MM.1S (cell line): ENCODE results near the gene ZNF286A.
"Not testable (repeated sequence)": the region's sequence is repeated elsewhere in the genome, so short reads cannot be mapped to it uniquely, and the experiment has no call there.

Source experiments
- DNase-seq: peaks from one replicate; pipeline ENCODE4 v3.0.0-alpha.2; 2015
- H2AFZ ChIP-seq: fragments of 300-600 bp; sonication (generic); 2 replicates; pipeline ENCODE4 v1.6.0; 2016; ENCODE audit warnings: antibody characterized with exemption, low read length
- H3F3A ChIP-seq: fragments of 300-600 bp; sonication (generic); 2 replicates; pipeline ENCODE4 v1.6.1; 2016; ENCODE audit warnings: mild to moderate bottlenecking, antibody characterized with exemption, low read length, moderate library complexity, mixed read lengths; ENCODE audit not compliant: insufficient read depth
- H3K27ac ChIP-seq: fragments of 300-600 bp; sonication (generic); 2 replicates; pipeline ENCODE4 v1.5.1; 2016; ENCODE audit warnings: mild to moderate bottlenecking, low read length
- H3K27me3 ChIP-seq: fragments of 300-600 bp; sonication (generic); replicated peaks from 2 replicates; pipeline ENCODE4 v1.6.0; 2016; ENCODE audit warnings: low read length; ENCODE audit not compliant: insufficient read depth
- H3K36me3 ChIP-seq: fragments of 300-600 bp; sonication (generic); replicated peaks from 2 replicates; pipeline ENCODE4 v1.6.1; 2016; ENCODE audit warnings: mild to moderate bottlenecking, low read length, mixed read lengths; ENCODE audit not compliant: insufficient read depth
- H3K4me1 ChIP-seq: fragments of 300-600 bp; sonication (generic); 2 replicates; pipeline ENCODE4 v1.6.1; 2016; ENCODE audit warnings: low read length, mixed read lengths
- H3K4me2 ChIP-seq: fragments of 300-600 bp; sonication (generic); 2 replicates; pipeline ENCODE4 v1.6.0; 2016; ENCODE audit warnings: low read depth, low read length
- H3K4me3 ChIP-seq: fragments of 300-600 bp; sonication (generic); 2 replicates; pipeline ENCODE4 v1.5.1; 2016; ENCODE audit warnings: low read length, mixed read lengths
- H3K79me2 ChIP-seq: fragments of 300-600 bp; sonication (generic); 2 replicates; pipeline ENCODE4 v1.6.1; 2016; ENCODE audit warnings: mixed run types, low read length, mixed read lengths
- H3K9ac ChIP-seq: fragments of 300-600 bp; sonication (generic); 2 replicates; pipeline ENCODE4 v1.6.1; 2016; ENCODE audit warnings: low read length, mixed read lengths
- H3K9me2 ChIP-seq: fragments of 300-600 bp; sonication (generic); replicated peaks from 2 replicates; pipeline ENCODE4 v1.6.1; 2016; ENCODE audit warnings: mild to moderate bottlenecking, low read length, mixed read lengths; ENCODE audit not compliant: insufficient read depth
- H3K9me3 ChIP-seq: fragments of 300-600 bp; sonication (generic); replicated peaks from 2 replicates; pipeline ENCODE4 v1.6.1; 2016; ENCODE audit warnings: mild to moderate bottlenecking, low read length, mixed read lengths; ENCODE audit not compliant: insufficient read depth
- H4K20me1 ChIP-seq: fragments of 300-600 bp; sonication (generic); 2 replicates; pipeline ENCODE4 v1.6.1; 2016; ENCODE audit warnings: mild to moderate bottlenecking, low read length, moderate library complexity, mixed read lengths; ENCODE audit not compliant: insufficient read depth
- EZH2 ChIP-seq: fragments of 300-600 bp; sonication (generic); optimal IDR thresholded peaks from 2 replicates; pipeline ENCODE3; 2017; ENCODE audit warnings: low read depth, mild to moderate bottlenecking, antibody characterized with exemption, low read length, mixed read lengths
- EZH2phosphoT487 ChIP-seq: fragments of 300-600 bp; sonication (generic); IDR thresholded peaks from 2 replicates; pipeline ENCODE4 v1.6.1; 2018; ENCODE audit warnings: antibody characterized with exemption, low read length
- TF ChIP-seq, protein P1 (sequence below): fragments of 300-600 bp; sonication (generic); IDR thresholded peaks from 2 replicates; pipeline ENCODE4 v1.5.1; 2016; ENCODE audit warnings: antibody characterized with exemption, low read length, mixed read lengths

The ZNF286A gene

DNA sequence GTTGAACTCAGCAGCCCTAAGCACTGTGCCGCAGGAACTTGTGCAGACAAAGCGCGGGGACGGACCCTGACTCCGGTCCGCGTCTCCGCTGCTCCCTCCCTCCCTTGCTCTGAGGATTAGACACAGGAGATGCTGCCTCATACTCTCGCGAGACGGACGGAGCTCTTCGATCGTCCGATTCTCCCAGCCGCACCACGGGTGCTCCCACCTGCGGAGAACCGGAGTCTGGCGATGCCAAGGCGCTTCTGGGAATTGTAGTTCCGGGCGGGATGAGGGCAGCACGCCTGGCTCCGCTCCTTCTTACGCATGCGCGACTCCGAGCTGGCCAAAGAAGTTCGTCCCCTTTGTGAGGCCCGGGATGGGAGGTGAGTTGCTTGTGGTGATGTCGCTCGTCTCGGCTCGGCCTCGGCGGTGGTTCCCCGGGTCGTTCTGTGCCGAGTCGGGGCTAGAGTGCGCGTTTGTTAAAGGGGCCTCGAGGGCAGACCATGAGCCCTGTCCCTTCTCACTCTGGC is at the start of gene ZNF286A:
Gene ZNF286A (plus strand): TSS at position 340 of the 512 bp plus-strand sequence. CDS start 578 bp downstream, outside the sequence.
- peak within 1 kb of the TSS; percentile 74 for H2AFZ ChIP-seq

DNA sequence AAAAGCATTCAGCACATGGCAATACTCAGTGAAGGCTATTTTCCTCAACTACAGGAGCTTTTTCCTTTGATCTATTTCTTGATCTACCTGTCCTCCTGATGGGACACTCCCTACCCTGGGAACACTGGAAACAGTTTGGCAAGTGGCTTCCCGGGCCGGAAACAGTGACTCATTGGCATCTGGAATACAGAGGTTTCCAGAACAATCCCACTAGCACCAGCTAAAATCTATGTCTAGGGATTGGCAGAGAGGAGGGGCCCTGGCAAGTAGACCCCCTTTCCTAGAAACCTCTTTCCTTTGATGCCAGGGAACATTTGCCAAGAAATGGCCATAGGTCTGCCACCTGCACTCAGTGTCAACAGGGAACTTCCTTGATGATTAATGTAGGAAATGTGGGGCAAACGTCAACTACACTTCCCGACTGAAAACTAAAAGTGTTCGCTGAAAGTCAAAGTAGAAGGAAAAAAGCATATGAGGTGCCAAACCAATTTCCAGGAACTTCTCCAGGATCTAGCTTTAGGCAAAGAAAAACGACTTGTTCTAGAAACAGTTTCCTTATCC is 49.6 kb upstream of the ZNF286A start:
- Histone ChIP-seq H3K4me1 (no peaks in the 10 kb centered on the region), H3K9ac (no peak overlapping the region), H3K9me3 (no peaks in the 10 kb centered on the region), H2AFZ (no peak overlapping the region), H3K36me3 (no peaks in the 10 kb centered on the region), H3K4me2 (no peak overlapping the region), H3K27ac (no peak overlapping the region), H3K9me2 (no peaks in the 10 kb centered on the region), H3F3A (no peaks in the 10 kb centered on the region), H4K20me1 (no peaks in the 10 kb centered on the region), H3K27me3 (no peaks in the 10 kb centered on the region), H3K79me2 (no peaks in the 10 kb centered on the region), H3K4me3 (no peak overlapping the region)
- TF ChIP-seq EZH2, result no peak
- TF ChIP-seq EZH2phosphoT487, result no peak
- TF ChIP-seq, protein P1, sequence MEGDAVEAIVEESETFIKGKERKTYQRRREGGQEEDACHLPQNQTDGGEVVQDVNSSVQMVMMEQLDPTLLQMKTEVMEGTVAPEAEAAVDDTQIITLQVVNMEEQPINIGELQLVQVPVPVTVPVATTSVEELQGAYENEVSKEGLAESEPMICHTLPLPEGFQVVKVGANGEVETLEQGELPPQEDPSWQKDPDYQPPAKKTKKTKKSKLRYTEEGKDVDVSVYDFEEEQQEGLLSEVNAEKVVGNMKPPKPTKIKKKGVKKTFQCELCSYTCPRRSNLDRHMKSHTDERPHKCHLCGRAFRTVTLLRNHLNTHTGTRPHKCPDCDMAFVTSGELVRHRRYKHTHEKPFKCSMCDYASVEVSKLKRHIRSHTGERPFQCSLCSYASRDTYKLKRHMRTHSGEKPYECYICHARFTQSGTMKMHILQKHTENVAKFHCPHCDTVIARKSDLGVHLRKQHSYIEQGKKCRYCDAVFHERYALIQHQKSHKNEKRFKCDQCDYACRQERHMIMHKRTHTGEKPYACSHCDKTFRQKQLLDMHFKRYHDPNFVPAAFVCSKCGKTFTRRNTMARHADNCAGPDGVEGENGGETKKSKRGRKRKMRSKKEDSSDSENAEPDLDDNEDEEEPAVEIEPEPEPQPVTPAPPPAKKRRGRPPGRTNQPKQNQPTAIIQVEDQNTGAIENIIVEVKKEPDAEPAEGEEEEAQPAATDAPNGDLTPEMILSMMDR, result no peak
- DNase-seq, result no peak

More for the DNA sequence above, at the start of gene ZNF286A:
- not testable (repeated sequence) for H3K27me3 ChIP-seq, H3K36me3 ChIP-seq, H3K4me1 ChIP-seq, H3K79me2 ChIP-seq, H4K20me1 ChIP-seq, H3K9me3 ChIP-seq, H3F3A ChIP-seq, H3K27ac ChIP-seq, H3K9me2 ChIP-seq
- DNase-seq, result peak; percentile 99
- H3K9ac ChIP-seq, result peak within 1 kb of the TSS; percentile 40; the same call in 1 of the 2 replicates
- H3K4me2 ChIP-seq, result peak within 1 kb of the TSS; percentile 18; the same call in 1 of the 2 replicates
- peak within 1 kb of the TSS; percentile 57 for H3K4me3 ChIP-seq

DNA sequence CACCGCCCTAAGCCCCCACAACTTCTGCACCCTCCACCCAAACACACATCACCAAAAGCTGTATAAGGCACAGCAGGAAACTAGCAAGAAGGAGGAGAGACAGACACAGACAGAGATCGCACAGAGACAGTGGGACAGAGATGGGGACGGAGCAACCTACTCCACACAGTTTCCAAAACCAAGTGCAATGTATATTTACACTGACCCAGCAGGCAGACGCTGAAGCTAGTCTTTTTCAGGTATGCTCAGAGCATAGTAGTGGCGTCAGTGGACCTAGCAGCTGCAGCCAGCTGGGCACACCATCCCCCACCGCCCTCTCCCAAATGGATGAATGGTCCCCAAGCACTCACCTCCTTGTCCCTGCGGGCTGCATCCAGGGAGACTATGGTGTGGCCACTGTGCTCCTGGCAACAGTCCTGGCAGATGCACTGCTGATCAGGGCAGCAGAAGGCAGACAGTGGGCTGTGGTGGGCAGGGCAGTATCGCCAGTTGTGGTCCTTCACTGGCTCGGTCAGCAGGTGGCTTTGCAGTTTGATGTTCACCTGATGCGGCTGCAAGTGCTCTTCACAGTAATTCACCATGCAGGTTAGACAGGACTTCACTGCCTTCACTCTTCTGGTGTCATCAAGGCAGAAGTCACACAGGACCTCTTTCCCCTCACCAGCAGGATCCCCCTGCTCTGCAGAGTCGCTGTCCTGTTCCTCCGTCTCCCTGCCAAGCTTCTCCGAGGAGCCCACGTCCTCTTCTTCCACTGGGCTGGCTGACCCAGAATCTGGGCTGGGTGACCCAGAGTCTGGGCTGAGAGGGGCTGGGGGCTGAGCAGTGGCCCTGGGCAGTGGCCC is 48.6 kb upstream of the ZNF286A start:
- no peaks in the 10 kb centered on the region for H3K9me2 ChIP-seq
- H3K36me3 ChIP-seq, result no peaks in the 10 kb centered on the region
- H3K27ac ChIP-seq, result no peak overlapping the region
- DNase-seq, result no peak
- no peaks in the 10 kb centered on the region for H4K20me1 ChIP-seq
- no peak overlapping the region for H3K4me2 ChIP-seq
- H3F3A ChIP-seq, result no peaks in the 10 kb centered on the region
- H3K79me2 ChIP-seq, result no peaks in the 10 kb centered on the region
- no peak overlapping the region for H3K4me3 ChIP-seq
- H3K9ac ChIP-seq, result no peak overlapping the region
- H2AFZ ChIP-seq, result no peak overlapping the region
- H3K4me1 ChIP-seq, result no peaks in the 10 kb centered on the region
- no peaks in the 10 kb centered on the region for H3K9me3 ChIP-seq
- TF ChIP-seq EZH2phosphoT487, result no peak
- TF ChIP-seq, protein P1, result no peak
- TF ChIP-seq EZH2, result no peak
- H3K27me3 ChIP-seq, result no peaks in the 10 kb centered on the region
